Large intestine (tissue), 3 donors: ENCODE measurements around the gene PEAK1. TPM values are rescaled to one million over a fixed set of nuclear protein-coding genes. Genes with fewer than 3 reads are reported as not detected.

Experiments used
- DNase-seq, 2 donors: peaks; one replicate each; pipeline versions ENCODE4 v3.0.0 to v3.0.0-alpha.2; 2013
- H3K27ac ChIP-seq: one replicate; pipeline ENCODE4 v1.5.1; 2013; ENCODE audit warnings: low read length
- H3K27me3 ChIP-seq: 2 replicates; pipeline ENCODE4 v1.6.1; 2013; ENCODE audit warnings: low read length; ENCODE audit not compliant: control insufficient read depth, insufficient read depth
- H3K36me3 ChIP-seq: 2 replicates; pipeline ENCODE4 v1.6.1; 2013; ENCODE audit warnings: low read length; ENCODE audit not compliant: control insufficient read depth, insufficient read depth
- H3K4me1 ChIP-seq: one replicate; pipeline ENCODE4 v1.6.1; 2013; ENCODE audit warnings: low read length; ENCODE audit not compliant: control insufficient read depth, insufficient read depth
- H3K4me3 ChIP-seq: one replicate; pipeline ENCODE4 v1.5.1; 2013; ENCODE audit warnings: low read length
- H3K9me3 ChIP-seq: one replicate; pipeline ENCODE4 v1.6.1; 2013; ENCODE audit warnings: mild to moderate bottlenecking, low read depth, low read length, moderate library complexity; ENCODE audit not compliant: control insufficient read depth
- WGBS: methylation state at CpG from one replicate; pipeline ENCODE4 v1.1.5; 2013; ENCODE audit warnings: low lambda C conversion rate; ENCODE audit not compliant: insufficient coverage; 5-methylcytosine and 5-hydroxymethylcytosine counted together
- polyA plus RNA-seq: library from polyadenylated mRNA; unstranded; fragments of 120-200 nt; gene quantifications from one replicate; pipeline ENCODE4 v1.2.1, GENCODE V29; 2013

Gene PEAK1
- polyA plus RNA-seq, 1 donor: 25.7 TPM

DNA sequence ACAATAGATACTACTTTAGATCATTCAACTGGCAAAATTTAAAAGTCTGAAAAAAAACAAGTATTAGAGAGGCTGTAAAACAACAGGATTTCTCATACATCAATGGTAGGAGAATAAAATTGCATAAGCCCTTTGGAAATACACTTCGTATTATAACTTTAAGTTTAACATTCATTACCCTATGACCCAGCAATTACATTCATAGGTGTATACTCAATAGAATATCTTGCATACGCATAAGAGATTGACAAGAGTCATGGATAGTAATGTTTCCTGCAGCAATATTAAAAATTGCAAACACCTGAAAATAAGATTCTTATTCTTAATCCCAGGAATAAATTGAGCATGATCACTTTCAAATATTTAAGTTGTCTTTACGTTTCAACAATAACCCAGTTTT is 63.6 kb downstream of the PEAK1 start:
- H3K4me1 ChIP-seq: no peaks in the 10 kb centered on the region
- no peak for DNase-seq
- 100% methylated on average over 2 of the region's 3 CpGs for WGBS
- H3K27ac ChIP-seq: no peak overlapping the region
- H3K4me3 ChIP-seq: no peak overlapping the region
- H3K27me3 ChIP-seq: no peaks in the 10 kb centered on the region
- peaks cover 3% of the 10 kb centered on the region for H3K36me3 ChIP-seq
- no peaks in the 10 kb centered on the region for H3K9me3 ChIP-seq

DNA sequence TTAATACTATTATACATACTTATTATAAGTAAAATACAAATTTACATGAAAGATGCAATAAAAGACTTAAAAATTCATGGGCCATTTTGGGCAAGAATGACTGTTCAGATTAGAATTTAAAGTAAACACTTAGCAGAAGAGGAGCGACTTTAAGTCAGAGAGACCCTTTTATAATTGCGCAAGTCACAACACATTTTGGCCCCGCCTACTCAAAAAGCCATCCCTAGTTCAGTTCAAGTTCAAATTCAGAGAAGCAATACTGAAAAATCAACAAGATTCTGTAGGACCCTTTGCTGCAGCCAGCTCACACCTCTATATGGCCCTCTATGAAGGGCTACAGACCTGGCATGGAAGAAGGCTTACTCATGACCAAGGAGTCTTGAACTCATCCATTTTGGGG is 64.6 kb downstream of the PEAK1 start:
- H3K27me3 ChIP-seq: no peaks in the 10 kb centered on the region
- H3K36me3 ChIP-seq: peaks cover 3% of the 10 kb centered on the region
- DNase-seq: no peak
- H3K4me1 ChIP-seq: no peaks in the 10 kb centered on the region
- H3K9me3 ChIP-seq: no peaks in the 10 kb centered on the region
- WGBS: no CpG with 5 or more reads among the region's 3 CpGs
- H3K27ac ChIP-seq: no peak overlapping the region
- no peak overlapping the region for H3K4me3 ChIP-seq

DNA sequence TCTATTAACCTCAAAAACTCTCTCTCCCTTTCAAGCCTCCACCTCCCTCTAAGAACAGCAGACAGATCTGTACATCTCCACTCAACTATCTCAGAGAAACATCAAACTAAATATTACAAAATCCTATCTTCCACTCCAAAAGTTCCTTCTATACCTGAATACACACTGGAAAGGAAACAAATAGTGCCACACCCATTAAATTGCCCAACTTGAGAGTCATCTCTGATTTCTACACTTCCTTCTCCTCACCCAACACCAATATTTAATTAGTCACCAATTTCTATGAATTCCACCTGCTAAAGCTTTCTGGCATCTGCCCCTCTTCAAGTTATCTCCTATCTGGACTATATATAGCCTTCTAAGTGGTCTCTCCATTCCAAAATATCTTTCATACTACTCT is 65.8 kb downstream of the PEAK1 start:
- Histone ChIP-seq H3K27me3 (no peaks in the 10 kb centered on the region), H3K4me1 (no peaks in the 10 kb centered on the region), H3K4me3 (no peak overlapping the region), H3K9me3 (no peaks in the 10 kb centered on the region), H3K36me3 (peaks cover 3% of the 10 kb centered on the region), H3K27ac (no peak overlapping the region)
- DNase-seq: no peak

DNA sequence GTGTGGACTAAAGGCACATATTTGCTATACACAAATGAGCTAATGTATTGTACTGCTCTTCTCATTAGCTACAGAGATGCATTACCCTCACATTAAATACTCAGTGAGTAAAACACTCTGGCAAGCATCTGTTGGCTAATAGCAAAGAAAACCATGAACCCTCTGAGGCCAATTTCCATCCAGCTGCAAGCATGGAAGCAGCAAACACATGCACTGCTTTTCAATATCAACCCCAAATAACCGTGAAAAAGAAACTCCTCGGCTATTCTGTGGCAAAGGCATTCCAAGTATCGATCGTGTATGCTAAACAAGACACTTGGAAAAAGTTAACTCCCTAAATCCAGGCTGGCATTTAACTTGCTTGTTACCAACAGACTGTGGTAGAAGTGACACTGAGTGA is 67.0 kb downstream of the PEAK1 start:
- DNase-seq: no peak
- Histone ChIP-seq H3K36me3 (peaks cover 3% of the 10 kb centered on the region), H3K27me3 (no peaks in the 10 kb centered on the region), H3K27ac (no peak overlapping the region), H3K4me1 (no peaks in the 10 kb centered on the region), H3K4me3 (no peak overlapping the region), H3K9me3 (no peaks in the 10 kb centered on the region)
- no CpG with 5 or more reads among the region's 4 CpGs for WGBS

DNA sequence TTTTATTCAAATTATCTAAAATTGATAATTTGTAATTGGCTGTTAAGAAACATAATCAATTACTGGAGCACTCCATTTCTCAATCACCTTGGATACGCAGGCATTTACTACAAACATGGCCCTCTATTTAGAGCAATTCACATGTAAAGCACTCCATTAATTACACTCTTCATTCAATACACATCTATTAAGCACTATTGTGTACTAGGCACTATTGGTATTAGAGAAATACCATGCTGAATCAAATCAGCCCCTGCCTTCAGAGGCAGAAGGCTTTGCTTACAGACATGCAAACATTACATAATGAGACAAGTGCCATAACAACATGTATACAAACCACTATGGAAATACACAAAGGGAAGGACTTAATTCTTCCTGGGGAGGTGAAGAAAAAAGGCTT is 69.1 kb downstream of the PEAK1 start:
- no peak overlapping the region for H3K27ac ChIP-seq
- DNase-seq: no peak
- H3K4me3 ChIP-seq: no peak overlapping the region
- peaks cover 3% of the 10 kb centered on the region for H3K36me3 ChIP-seq
- H3K4me1 ChIP-seq: no peaks in the 10 kb centered on the region
- H3K9me3 ChIP-seq: no peaks in the 10 kb centered on the region
- no CpG with 5 or more reads among the region's 1 CpG for WGBS
- no peaks in the 10 kb centered on the region for H3K27me3 ChIP-seq

DNA sequence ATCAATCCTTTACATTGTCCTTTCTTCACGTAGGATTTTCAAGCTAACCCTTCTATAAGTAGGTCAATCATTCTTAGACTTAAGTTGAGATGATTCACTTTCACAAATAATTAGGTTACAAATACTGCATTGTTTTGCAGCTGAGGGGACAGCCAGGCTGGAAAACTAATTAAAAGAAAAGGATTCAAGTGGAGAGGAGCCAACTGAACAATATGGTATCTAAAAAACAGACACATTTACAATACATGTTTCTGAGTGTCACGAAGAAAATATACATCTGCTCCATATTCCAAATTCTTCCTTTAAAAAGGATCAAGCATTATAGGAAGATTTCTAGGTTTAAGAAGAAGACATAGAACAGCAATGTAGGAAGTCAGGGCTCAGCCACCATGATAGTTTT is 70.2 kb downstream of the PEAK1 start:
- Histone ChIP-seq H3K36me3 (peaks cover 3% of the 10 kb centered on the region), H3K4me1 (no peaks in the 10 kb centered on the region), H3K4me3 (no peak overlapping the region), H3K9me3 (no peaks in the 10 kb centered on the region), H3K27ac (no peak overlapping the region), H3K27me3 (no peaks in the 10 kb centered on the region)
- 80% methylated on average over 1 of the region's 2 CpGs for WGBS
- no peak for DNase-seq

DNA sequence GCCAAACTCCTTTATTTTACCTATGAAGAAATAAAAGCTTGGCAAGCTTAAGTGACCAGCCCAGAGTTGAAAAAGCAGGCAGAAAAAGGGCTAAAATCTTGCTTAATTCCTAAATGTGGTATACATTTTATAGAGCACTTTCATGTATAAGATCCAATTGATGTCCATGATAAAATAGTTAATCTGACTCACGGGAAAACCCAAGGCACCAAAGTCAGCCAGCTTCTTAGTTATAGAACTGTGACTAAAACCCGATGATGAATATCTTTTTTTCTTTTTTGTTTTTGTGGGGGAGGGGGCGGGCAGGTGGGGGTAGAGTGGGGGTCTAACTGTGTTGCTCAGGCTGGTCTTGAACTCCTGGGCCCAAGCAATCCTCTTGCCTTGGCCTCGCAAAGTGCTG is 71.4 kb downstream of the PEAK1 start:
- no peak for DNase-seq
- H3K4me1 ChIP-seq: no peaks in the 10 kb centered on the region
- H3K9me3 ChIP-seq: no peaks in the 10 kb centered on the region
- H3K36me3 ChIP-seq: peaks cover 3% of the 10 kb centered on the region
- no peaks in the 10 kb centered on the region for H3K27me3 ChIP-seq
- H3K27ac ChIP-seq: no peak overlapping the region
- 100% methylated on average over 1 of the region's 4 CpGs for WGBS
- H3K4me3 ChIP-seq: no peak overlapping the region

DNA sequence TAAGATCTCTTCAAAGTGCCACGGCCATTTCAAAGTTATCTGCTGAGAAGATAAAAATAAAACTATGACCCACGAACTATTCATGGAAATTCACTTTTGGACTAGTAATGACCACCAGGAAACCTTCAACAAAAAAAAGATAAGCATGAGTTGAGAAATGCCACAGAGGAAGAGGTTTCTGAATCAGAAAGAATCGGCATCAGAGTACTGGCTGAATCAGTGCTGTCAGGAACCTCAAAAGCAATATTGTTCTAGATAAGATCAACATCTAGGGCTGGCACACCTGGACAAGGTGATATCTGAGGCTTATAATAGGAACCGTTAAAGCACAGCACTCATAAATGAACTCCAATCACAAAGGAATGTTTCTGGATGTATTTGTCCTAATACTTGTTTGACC is 72.7 kb downstream of the PEAK1 start:
- H3K4me1 ChIP-seq: no peaks in the 10 kb centered on the region
- peaks cover 2% of the 10 kb centered on the region for H3K36me3 ChIP-seq
- no peaks in the 10 kb centered on the region for H3K9me3 ChIP-seq
- 20% methylated on average over 1 of the region's 4 CpGs for WGBS
- no peaks in the 10 kb centered on the region for H3K27me3 ChIP-seq
- no peak overlapping the region for H3K27ac ChIP-seq
- DNase-seq: no peak
- H3K4me3 ChIP-seq: no peak overlapping the region

DNA sequence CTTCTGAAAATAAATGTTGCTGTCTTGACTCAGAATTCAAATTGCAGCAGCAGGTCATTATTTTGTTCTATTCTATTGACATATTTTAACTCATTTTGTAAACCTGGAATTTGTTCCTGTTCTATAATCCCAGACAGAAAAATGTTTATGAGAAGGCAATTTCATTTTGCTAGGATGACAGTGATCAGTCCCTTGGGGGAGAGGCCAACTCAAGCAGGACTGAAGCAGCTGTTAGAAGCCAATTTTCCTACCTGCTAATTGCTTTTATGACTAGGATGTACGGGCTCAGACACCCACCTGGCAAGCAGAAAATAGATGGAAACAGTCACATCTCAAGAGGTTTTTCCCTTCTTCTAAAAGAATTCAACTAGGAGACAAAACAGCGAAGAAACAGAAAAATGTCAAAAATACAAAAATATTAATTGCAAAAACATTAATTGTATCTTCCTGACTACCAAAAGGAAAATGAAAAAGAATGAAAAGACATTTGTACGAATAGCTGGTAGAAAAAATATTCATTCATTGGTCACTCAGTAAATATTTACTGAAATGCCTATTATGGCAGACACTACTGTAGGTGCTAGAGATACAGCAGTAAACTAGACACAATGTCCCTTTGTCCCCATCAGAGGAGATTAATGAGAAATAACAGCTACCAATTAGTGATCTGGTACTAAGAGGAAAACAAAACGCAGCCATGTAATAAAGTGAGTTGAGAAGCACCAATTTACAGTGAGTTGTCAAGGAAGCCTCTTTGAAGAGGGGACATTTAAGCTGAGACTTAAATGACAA is 73.5 kb downstream of the PEAK1 start:
- Histone ChIP-seq H3K27ac (no peak overlapping the region), H3K9me3 (no peaks in the 10 kb centered on the region), H3K27me3 (no peaks in the 10 kb centered on the region), H3K4me3 (no peak overlapping the region), H3K4me1 (no peaks in the 10 kb centered on the region), H3K36me3 (no peaks in the 10 kb centered on the region)
- 92% methylated on average over 2 of the region's 4 CpGs for WGBS
- no peak for DNase-seq

DNA sequence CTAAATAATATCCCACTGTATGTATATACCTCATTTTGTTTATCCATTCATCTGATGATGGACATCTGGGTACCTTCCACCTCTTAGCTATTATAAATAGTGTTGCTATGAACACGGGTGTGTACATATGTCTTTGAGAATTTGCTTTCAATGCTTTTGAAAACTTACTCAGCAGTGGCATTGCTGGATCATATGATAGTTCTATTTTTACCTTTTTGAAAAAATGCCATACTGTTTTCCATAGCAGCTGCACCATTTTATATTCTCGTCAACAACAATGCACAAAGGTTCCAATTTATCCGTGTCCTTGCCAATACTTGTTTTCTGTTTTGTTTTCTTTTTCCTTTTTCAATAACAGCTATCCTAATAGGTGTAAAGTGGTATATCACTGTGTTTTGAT is 77.1 kb downstream of the PEAK1 start:
- no peak for DNase-seq

DNA sequence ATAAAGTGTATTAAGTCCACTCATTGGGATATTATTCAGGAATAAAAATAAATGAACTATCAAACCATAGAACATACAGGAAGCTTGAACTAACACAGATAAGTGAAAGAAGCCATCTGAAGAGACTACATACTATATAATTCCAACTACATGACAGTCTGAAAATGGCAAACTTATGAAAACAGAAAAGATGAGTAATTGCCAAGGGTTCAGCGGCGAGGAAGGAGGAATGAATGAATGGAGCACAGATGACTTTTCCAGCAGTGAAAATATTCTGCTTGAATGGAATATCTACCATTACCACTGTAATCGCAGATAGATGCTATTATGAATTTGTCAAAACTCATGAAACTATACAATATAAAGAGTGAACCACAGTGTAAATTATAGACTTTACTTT is 79.7 kb downstream of the PEAK1 start:
- H3K27me3 ChIP-seq: no peaks in the 10 kb centered on the region
- H3K4me3 ChIP-seq: no peak overlapping the region
- H3K9me3 ChIP-seq: no peaks in the 10 kb centered on the region
- DNase-seq: no peak
- no peak overlapping the region for H3K27ac ChIP-seq
- WGBS: no CpG with 5 or more reads among the region's 3 CpGs
- no peaks in the 10 kb centered on the region for H3K36me3 ChIP-seq
- no peaks in the 10 kb centered on the region for H3K4me1 ChIP-seq

More for the DNA sequence above, 77.1 kb downstream of the PEAK1 start:
- Histone ChIP-seq H3K27me3 (no peaks in the 10 kb centered on the region), H3K4me3 (no peak overlapping the region), H3K27ac (no peak overlapping the region), H3K4me1 (no peaks in the 10 kb centered on the region), H3K9me3 (no peaks in the 10 kb centered on the region), H3K36me3 (no peaks in the 10 kb centered on the region)
- WGBS: 88% methylated on average over 2 of the region's 3 CpGs
